NCI-H748 treated with DMSO at 0.1 percent for 48 hours (cell line): ENCODE data around the gene NPTN.
"Not testable (repeated sequence)": the region's sequence is repeated elsewhere in the genome, so short reads cannot be mapped to it uniquely, and the experiment has no call there.

Source experiments
- DNase-seq: peaks from one replicate; lab custom pipeline; 2025; lab: John Stamatoyannopoulos, UW

Gene NPTN

GRCh38 chr15:73600413-73601335, 32.5 kb downstream of the NPTN start:
- no peak for DNase-seq

- DNase-seq, result no peak
These were observed 33.3 kb downstream of the NPTN start for GRCh38 chr15:73599934-73600333.

- no peak for DNase-seq
These were observed 34.5 kb downstream of the NPTN start for GRCh38 chr15:73598530-73599160.

- no peak for DNase-seq
These were observed 36.1 kb downstream of the NPTN start for GRCh38 chr15:73597036-73597638.

GRCh38 chr15:73596174-73596573, 37.0 kb downstream of the NPTN start:
- no peak for DNase-seq

GRCh38 chr15:73594109-73594508, 39.1 kb downstream of the NPTN start:
- no peak for DNase-seq

GRCh38 chr15:73593304-73594074, 39.7 kb downstream of the NPTN start:
- no peak for DNase-seq

GRCh38 chr15:73590263-73590662, 42.9 kb downstream of the NPTN start:
- no peak for DNase-seq

- no peak for DNase-seq
These were observed 43.4 kb downstream of the NPTN start for GRCh38 chr15:73589766-73590165.

- DNase-seq, result no peak
These were observed 47.1 kb downstream of the NPTN start for GRCh38 chr15:73585871-73586654.

GRCh38 chr15:73584699-73585420, 48.3 kb downstream of the NPTN start:
- no peak for DNase-seq

- no peak for DNase-seq
These were observed 49.6 kb downstream of the NPTN start for GRCh38 chr15:73583544-73583943.

- no peak for DNase-seq
These were observed 50.3 kb downstream of the NPTN start for GRCh38 chr15:73582851-73583379.

GRCh38 chr15:73578026-73578425, 55.2 kb downstream of the NPTN start:
- DNase-seq, result no peak

- not testable (repeated sequence) for DNase-seq
These were observed 55.6 kb downstream of the NPTN start for GRCh38 chr15:73577593-73577992.

- DNase-seq, result no peak
These were observed 57.4 kb downstream of the NPTN start for GRCh38 chr15:73575636-73576247.

- no peak for DNase-seq
These were observed 59.6 kb downstream of the NPTN start for GRCh38 chr15:73573572-73573971.

GRCh38 chr15:73573037-73573436, 60.2 kb downstream of the NPTN start:
- DNase-seq, result no peak

GRCh38 chr15:73572296-73572695, 60.9 kb downstream of the NPTN start:
- DNase-seq, result no peak

GRCh38 chr15:73571346-73571745, 61.8 kb downstream of the NPTN start:
- DNase-seq, result peak; percentile 17
